GM10248 (cell line): Measurements from ENCODE around the gene MAP3K21.

Experiments used
- CTCF ChIA-PET: fragments of 300-600 bp; sonication (Branson Sonifier 250); formaldehyde crosslinking; extraction: SDS; loops from one replicate; lab custom pipeline; 2021; ENCODE audit warnings: antibody characterized with exemption; lab: Yijun Ruan, JAX
- POLR2A ChIA-PET: fragments of 350-650 bp; sonication (Branson Sonifier 250); formaldehyde crosslinking; extraction: SDS; loops from one replicate; lab custom pipeline; 2020; ENCODE audit warnings: antibody characterized with exemption; lab: Yijun Ruan, JAX
- DNase-seq: peaks from one replicate; pipeline ENCODE4 v3.0.0; 2012; ENCODE audit errors: extremely low spot score
- CTCF ChIP-seq: IDR thresholded peaks from 2 replicates; pipeline ENCODE4 v1.5.1; 2012; ENCODE audit warnings: mild to moderate bottlenecking, low read depth; ENCODE audit errors: extremely low read depth, missing control alignments, control extremely low read depth

The MAP3K21 gene

GRCh38 chr1:233432916-233433315, 105.4 kb downstream of the MAP3K21 start:
- no peak for DNase-seq
- POLR2A ChIA-PET: no interaction called here
- TF ChIP-seq CTCF: no peak
- CTCF ChIA-PET: interaction anchor here (0.9 kb wide), 1 partner anchor 355 kb away, joined by 3 read pairs; no protein-coding TSS in a partner anchor

- POLR2A ChIA-PET: no interaction called here
- DNase-seq: no peak
- no peak for TF ChIP-seq CTCF
- CTCF ChIA-PET: interaction anchor here (0.9 kb wide), 1 partner anchor 354 kb away, joined by 3 read pairs; no protein-coding TSS in a partner anchor
Measured at GRCh38 chr1:233433436-233434210, 106.1 kb downstream of the MAP3K21 start.
